Measurements from ENCODE around the gene ATRNL1. TPM values are rescaled to one million over a fixed set of nuclear protein-coding genes. Genes with fewer than 3 reads are reported as not detected.

The ATRNL1 gene
- polyA plus RNA-seq, 1 donor from 2014 or later: 47.8 TPM

DNA sequence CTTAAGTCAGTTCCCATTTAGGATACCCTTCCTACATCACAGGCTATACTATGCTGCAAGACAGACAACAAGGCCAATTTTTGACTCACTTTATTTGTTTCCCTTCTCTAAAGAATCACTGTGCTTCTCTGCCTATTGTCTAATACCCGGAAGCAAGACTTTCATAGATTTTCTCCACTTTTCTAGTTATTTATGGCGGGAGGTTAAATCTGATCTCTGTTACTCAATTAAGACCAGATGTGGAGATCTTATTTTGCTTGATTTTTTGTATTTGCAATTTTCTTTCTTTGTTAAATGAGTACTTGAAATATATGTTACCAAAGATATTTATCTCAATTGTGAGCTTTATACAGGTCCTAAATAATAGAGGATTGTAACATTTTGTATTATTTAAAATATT lies 511.5 kb downstream of the ATRNL1 start:
- H3K36me3 ChIP-seq (ENCODE audit: insufficient read depth, low read length): no peaks in the 10 kb centered on the region
- TF ChIP-seq TAF1 (IDR thresholded peaks at IDR 0.05; ENCODE audit: low read depth) (no peak), POLR2AphosphoS5 (IDR thresholded peaks at IDR 0.05) (no peak), EP300 (conservative IDR thresholded peaks at IDR 0.05; ENCODE audit: poor library complexity, severe bottlenecking) (no peak), SMC3 (conservative IDR thresholded peaks at IDR 0.05; ENCODE audit: poor library complexity) (no peak), RAD21 (conservative IDR thresholded peaks at IDR 0.05) (no peak), EZH2 (IDR thresholded peaks at IDR 0.05; ENCODE audit: borderline replicate concordance, insufficient read depth, low read length, poor library complexity, severe bottlenecking) (no peak), MXI1 (conservative IDR thresholded peaks at IDR 0.05; ENCODE audit: poor library complexity, severe bottlenecking) (no peak)
- TF ChIP-seq, protein P1, sequence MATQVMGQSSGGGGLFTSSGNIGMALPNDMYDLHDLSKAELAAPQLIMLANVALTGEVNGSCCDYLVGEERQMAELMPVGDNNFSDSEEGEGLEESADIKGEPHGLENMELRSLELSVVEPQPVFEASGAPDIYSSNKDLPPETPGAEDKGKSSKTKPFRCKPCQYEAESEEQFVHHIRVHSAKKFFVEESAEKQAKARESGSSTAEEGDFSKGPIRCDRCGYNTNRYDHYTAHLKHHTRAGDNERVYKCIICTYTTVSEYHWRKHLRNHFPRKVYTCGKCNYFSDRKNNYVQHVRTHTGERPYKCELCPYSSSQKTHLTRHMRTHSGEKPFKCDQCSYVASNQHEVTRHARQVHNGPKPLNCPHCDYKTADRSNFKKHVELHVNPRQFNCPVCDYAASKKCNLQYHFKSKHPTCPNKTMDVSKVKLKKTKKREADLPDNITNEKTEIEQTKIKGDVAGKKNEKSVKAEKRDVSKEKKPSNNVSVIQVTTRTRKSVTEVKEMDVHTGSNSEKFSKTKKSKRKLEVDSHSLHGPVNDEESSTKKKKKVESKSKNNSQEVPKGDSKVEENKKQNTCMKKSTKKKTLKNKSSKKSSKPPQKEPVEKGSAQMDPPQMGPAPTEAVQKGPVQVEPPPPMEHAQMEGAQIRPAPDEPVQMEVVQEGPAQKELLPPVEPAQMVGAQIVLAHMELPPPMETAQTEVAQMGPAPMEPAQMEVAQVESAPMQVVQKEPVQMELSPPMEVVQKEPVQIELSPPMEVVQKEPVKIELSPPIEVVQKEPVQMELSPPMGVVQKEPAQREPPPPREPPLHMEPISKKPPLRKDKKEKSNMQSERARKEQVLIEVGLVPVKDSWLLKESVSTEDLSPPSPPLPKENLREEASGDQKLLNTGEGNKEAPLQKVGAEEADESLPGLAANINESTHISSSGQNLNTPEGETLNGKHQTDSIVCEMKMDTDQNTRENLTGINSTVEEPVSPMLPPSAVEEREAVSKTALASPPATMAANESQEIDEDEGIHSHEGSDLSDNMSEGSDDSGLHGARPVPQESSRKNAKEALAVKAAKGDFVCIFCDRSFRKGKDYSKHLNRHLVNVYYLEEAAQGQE (IDR thresholded peaks at IDR 0.05; ENCODE audit: borderline replicate concordance): no peak
- TF ChIP-seq, protein P2, sequence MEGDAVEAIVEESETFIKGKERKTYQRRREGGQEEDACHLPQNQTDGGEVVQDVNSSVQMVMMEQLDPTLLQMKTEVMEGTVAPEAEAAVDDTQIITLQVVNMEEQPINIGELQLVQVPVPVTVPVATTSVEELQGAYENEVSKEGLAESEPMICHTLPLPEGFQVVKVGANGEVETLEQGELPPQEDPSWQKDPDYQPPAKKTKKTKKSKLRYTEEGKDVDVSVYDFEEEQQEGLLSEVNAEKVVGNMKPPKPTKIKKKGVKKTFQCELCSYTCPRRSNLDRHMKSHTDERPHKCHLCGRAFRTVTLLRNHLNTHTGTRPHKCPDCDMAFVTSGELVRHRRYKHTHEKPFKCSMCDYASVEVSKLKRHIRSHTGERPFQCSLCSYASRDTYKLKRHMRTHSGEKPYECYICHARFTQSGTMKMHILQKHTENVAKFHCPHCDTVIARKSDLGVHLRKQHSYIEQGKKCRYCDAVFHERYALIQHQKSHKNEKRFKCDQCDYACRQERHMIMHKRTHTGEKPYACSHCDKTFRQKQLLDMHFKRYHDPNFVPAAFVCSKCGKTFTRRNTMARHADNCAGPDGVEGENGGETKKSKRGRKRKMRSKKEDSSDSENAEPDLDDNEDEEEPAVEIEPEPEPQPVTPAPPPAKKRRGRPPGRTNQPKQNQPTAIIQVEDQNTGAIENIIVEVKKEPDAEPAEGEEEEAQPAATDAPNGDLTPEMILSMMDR (IDR thresholded peaks at IDR 0.05; ENCODE audit: poor library complexity, severe bottlenecking): no peak
- no peaks in the 10 kb centered on the region for H3K9me3 ChIP-seq (ENCODE audit: low read length)
- no peak overlapping the region for H3K4me2 ChIP-seq (ENCODE audit: low read length)
- no peaks in the 10 kb centered on the region for H3K27me3 ChIP-seq (ENCODE audit: insufficient read depth, low read depth, low read length)
- H2AFZ ChIP-seq (ENCODE audit: low read depth, low read length): no peak overlapping the region
- no peak overlapping the region for H3K27ac ChIP-seq (ENCODE audit: low read length)
- H4K20me1 ChIP-seq (ENCODE audit: insufficient read depth): no peaks in the 10 kb centered on the region
- no peaks in the 10 kb centered on the region for H3K79me2 ChIP-seq (replicated peaks; ENCODE audit: insufficient read depth, low read length)
- no peaks in the 10 kb centered on the region for H3F3A ChIP-seq (ENCODE audit: insufficient read depth, low read length, poor library complexity, severe bottlenecking)
- no peak overlapping the region for H3K9ac ChIP-seq (ENCODE audit: low read length)
- no peak overlapping the region for H3K4me3 ChIP-seq (ENCODE audit: low read length)
- no peaks in the 10 kb centered on the region for H3K9me2 ChIP-seq (ENCODE audit: insufficient read depth, low read length)

DNA sequence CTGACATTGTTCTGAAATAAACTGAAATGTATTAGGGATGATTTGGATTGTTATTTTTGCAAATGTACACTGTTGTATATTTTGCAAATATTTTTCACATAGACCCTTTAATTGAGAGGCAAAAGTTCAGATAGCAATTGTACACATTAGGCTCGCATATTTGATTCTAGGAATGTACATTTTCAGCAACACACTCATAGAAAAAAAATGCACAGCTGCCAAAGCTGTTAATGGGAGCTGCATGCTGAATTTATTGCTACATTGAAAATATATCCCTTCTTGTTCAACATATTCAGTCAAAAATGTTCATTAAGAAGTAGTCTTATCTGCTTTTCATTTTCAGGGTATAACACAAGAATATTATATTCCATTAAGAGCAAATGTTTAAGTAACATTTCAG lies 512.9 kb downstream of the ATRNL1 start:
- no peaks in the 10 kb centered on the region for H3K9me2 ChIP-seq (ENCODE audit: insufficient read depth, low read length)
- no peaks in the 10 kb centered on the region for H3F3A ChIP-seq (ENCODE audit: insufficient read depth, low read length, poor library complexity, severe bottlenecking)
- TF ChIP-seq POLR2AphosphoS5 (IDR thresholded peaks at IDR 0.05): no peak
- no peak overlapping the region for H3K4me2 ChIP-seq (ENCODE audit: low read length)
- H2AFZ ChIP-seq (ENCODE audit: low read depth, low read length): no peak overlapping the region
- H3K27me3 ChIP-seq (ENCODE audit: insufficient read depth, low read depth, low read length): no peaks in the 10 kb centered on the region
- no peaks in the 10 kb centered on the region for H3K79me2 ChIP-seq (replicated peaks; ENCODE audit: insufficient read depth, low read length)
- no peak overlapping the region for H3K27ac ChIP-seq (ENCODE audit: low read length)
- no peaks in the 10 kb centered on the region for H3K36me3 ChIP-seq (ENCODE audit: insufficient read depth, low read length)
- no peak overlapping the region for H3K9ac ChIP-seq (ENCODE audit: low read length)
- no peak overlapping the region for H3K4me3 ChIP-seq (ENCODE audit: low read length)
- no peaks in the 10 kb centered on the region for H3K9me3 ChIP-seq (ENCODE audit: low read length)
- no peaks in the 10 kb centered on the region for H4K20me1 ChIP-seq (ENCODE audit: insufficient read depth)

DNA sequence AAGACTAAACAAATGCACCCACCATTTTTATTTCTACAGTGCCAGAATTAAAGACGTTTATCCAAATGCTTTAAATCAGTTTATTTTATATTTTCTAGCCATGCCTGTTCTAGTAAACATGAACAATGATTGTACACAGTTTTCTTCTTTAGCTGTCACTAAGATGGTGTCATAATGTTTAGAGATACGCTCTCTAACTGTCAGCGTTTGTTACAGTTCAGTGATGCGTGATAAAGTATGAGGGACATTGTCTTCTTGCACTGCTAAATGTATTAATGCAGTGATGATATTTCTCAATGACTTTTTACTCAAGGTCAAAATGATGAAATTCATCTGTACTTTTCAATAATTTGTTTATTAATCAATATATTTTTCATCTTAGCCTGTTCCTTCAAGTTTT lies 513.6 kb downstream of the ATRNL1 start:
- Histone ChIP-seq H3K9ac (ENCODE audit: low read length) (no peak overlapping the region), H4K20me1 (ENCODE audit: insufficient read depth) (no peaks in the 10 kb centered on the region), H3K9me2 (ENCODE audit: insufficient read depth, low read length) (no peaks in the 10 kb centered on the region), H3K4me2 (ENCODE audit: low read length) (no peak overlapping the region), H3K27ac (ENCODE audit: low read length) (no peak overlapping the region), H3K27me3 (ENCODE audit: insufficient read depth, low read depth, low read length) (no peaks in the 10 kb centered on the region), H2AFZ (ENCODE audit: low read depth, low read length) (no peak overlapping the region), H3K79me2 (replicated peaks; ENCODE audit: insufficient read depth, low read length) (no peaks in the 10 kb centered on the region), H3K36me3 (ENCODE audit: insufficient read depth, low read length) (no peaks in the 10 kb centered on the region), H3K9me3 (ENCODE audit: low read length) (no peaks in the 10 kb centered on the region), H3K4me3 (ENCODE audit: low read length) (no peak overlapping the region), H3F3A (ENCODE audit: insufficient read depth, low read length, poor library complexity, severe bottlenecking) (no peaks in the 10 kb centered on the region)
- no peak for TF ChIP-seq MXI1 (conservative IDR thresholded peaks at IDR 0.05; ENCODE audit: poor library complexity, severe bottlenecking)
- no peak for TF ChIP-seq EZH2 (IDR thresholded peaks at IDR 0.05; ENCODE audit: borderline replicate concordance, insufficient read depth, low read length, poor library complexity, severe bottlenecking)
- TF ChIP-seq POLR2AphosphoS5 (IDR thresholded peaks at IDR 0.05): peak; percentile 100
- TF ChIP-seq, protein P1 (IDR thresholded peaks at IDR 0.05; ENCODE audit: borderline replicate concordance): peak; percentile 45
- TF ChIP-seq EP300 (conservative IDR thresholded peaks at IDR 0.05; ENCODE audit: poor library complexity, severe bottlenecking): peak; percentile 100
- no peak for TF ChIP-seq TAF1 (IDR thresholded peaks at IDR 0.05; ENCODE audit: low read depth)
